ENCODE data around the gene CDC45.
A peak's percentile ranks its signal among the peaks of the same experiment; 100 is the strongest.
"Not testable (repeated sequence)": the region's sequence is repeated elsewhere in the genome, so short reads cannot be mapped to it uniquely, and the experiment has no call there.

CDC45 gene, protein sequence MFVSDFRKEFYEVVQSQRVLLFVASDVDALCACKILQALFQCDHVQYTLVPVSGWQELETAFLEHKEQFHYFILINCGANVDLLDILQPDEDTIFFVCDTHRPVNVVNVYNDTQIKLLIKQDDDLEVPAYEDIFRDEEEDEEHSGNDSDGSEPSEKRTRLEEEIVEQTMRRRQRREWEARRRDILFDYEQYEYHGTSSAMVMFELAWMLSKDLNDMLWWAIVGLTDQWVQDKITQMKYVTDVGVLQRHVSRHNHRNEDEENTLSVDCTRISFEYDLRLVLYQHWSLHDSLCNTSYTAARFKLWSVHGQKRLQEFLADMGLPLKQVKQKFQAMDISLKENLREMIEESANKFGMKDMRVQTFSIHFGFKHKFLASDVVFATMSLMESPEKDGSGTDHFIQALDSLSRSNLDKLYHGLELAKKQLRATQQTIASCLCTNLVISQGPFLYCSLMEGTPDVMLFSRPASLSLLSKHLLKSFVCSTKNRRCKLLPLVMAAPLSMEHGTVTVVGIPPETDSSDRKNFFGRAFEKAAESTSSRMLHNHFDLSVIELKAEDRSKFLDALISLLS

DNA sequence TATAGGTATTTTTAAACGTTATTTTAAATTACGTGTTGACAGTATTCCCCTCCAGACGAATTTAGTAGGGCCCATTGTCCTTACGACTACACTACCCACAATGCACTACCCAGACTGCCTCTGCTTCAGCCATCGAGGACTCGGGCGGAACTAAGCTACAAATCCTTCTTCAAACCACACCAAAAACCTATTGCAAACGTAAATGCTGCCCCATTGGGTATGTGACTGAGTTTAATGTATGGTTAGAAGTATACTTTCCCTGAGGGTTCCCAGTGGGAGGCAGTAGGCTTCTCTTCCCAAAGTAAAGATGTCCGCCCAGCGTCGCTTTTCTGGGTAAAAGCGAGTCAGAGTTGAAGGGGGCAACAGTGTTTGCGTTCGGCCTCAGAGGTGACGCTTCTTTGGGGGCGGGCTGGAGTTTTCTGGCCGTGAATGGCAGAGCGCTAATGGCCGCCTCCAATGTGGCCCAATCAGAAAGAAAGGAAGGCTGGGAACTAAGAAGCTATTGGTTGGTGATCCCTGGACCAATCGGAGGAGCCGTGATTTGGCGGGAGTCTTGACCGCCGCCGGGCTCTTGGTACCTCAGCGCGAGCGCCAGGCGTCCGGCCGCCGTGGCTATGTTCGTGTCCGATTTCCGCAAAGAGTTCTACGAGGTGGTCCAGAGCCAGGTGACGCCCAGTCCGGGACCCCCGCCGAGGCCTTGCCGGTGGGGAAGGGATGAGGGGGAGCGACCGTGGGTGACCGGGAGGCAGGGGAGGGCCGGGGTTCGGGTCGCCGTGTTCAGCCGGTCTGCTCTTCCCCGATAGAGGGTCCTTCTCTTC is at the start of gene CDC45:
Gene CDC45 (plus strand): TSS at position 566 of the 818 bp plus-strand sequence. CDS start 49 bp downstream, at position 615.
- intact Hi-C loops (cut with DNase I), result loop anchor here (5.0 kb wide), 1 partner anchor 47 kb away; the partner anchor contains the start of genes HIRA and MRPL40
- DNase-seq, result peak; percentile 90 to 99 (median 98)

DNA sequence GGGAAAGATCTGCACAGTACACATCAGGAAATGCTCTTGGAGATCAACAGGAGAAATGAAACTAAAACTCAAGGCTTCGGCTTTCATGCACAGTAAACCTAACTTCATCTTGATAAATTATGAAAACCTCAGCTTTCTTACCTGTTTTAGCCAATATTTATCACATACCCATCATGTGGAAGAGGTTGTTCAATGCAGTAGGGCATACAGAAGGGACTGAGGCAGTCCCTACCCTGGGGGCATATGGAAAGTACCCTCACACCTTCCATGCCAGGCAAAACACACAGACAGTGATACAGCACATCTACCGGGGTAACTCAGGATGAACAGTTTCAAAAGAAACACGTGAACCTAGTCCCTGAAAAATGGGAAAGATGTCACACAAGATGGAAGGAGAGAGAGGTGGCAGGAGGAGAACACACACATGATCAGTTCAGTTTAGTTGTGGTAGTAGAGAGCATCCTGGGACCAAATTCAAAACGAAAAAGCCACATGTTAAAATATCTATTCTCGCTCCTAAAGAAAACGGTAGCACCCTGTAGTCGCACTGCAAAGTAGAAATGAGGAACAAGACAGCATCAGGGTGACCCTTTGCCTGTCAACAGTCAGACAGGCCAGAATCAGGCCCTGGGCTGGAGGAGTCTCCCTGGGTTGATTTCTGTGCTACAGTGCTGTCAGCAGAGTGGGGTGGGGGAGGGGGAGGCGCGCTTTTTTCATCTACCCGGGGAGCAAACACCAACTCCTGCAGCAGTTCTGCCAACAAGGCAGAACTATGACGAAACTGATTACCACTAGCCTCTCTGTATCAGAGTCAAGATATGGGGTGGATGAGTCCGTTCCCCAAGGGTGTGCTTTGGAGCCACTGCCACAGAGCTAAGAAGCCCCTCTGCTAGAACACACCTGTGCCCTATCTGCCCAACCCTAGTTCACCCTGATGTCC is 49.5 kb upstream of the CDC45 start:
- intact Hi-C loops (cut with DNase I), result loop anchor here (5.0 kb wide), 2 partner anchors 47 to 253 kb away; partner anchors contain the start of genes CDC45, SLC25A1 and UFD1
- peak in 6 of 42 donors; percentile 8 to 55 (median 33) for DNase-seq

DNA sequence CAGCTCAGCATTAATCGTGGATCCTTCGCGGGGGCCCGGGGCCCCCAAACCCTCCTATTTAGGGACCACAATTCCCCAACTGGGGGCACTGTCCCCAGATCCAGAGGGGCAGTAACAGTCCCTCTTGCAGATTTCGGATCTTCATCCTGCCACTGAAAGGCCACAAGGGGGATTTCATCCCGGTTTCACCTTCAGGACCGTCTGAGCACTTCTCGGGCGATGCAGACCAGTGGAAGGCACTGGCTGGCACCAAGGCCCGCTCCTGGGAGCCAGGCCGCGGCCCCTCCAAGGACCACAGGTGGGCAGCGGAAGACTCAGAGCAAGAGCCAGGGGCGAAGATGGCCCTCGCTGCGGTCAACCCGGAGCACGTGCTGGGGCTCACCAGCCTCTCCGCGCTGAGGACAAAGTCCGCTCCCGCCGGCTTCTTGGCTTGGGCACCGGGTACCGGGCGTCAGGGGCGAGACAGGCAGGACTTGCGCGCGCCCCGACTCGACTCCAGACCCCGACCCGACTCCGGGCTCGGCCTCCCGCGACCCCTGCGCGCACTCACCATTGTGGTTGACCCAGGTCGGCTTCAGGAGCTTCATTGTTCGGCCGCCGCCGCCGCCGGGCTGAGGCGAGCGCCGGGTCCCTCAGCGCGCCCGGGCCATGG is 48.7 kb upstream of the CDC45 start:
- peak in 20 of 42 donors; percentile 14 to 61 (median 28) for DNase-seq
- intact Hi-C loops (cut with DNase I), result loop anchor here (5.0 kb wide), 2 partner anchors 46 to 254 kb away; partner anchors contain the start of genes CDC45, SLC25A1 and UFD1

DNA sequence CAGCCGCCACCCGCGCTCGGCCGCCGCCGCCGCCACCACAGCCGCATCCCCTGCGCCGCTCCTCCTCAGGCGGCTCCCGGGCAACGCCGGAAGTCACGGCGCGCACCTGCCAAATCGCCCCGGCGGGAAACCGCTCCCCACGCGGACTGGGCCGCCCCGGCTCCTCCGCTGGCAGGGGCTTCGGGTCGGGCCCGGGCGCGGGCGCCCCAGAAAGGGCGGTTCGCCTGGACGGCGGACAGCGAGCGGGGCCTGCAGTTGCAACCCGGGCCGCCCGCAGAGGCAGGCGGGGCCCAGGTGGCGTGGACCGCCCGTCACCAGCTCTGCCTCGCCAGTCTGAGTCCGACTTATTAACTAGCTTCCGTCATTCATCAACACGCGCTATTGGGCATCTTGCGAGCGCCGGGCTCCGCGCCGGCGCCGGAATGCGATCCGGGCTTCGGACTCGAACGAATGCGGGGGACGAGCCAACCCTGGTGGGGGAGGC is 48.0 kb upstream of the CDC45 start, which contains the start of gene HIRA:
Gene HIRA (minus strand): TSS at position 85 of the 484 bp plus-strand sequence. CDS start 257 bp downstream, outside the sequence.
- intact Hi-C loops (cut with DNase I), result loop anchor here (2.0 to 5.0 kb wide), 3 partner anchors 15 to 254 kb away; partner anchors contain the start of genes C22orf39, CDC45, SLC25A1 and UFD1
- DNase-seq, result peak; percentile 53 to 95 (median 88)

DNA sequence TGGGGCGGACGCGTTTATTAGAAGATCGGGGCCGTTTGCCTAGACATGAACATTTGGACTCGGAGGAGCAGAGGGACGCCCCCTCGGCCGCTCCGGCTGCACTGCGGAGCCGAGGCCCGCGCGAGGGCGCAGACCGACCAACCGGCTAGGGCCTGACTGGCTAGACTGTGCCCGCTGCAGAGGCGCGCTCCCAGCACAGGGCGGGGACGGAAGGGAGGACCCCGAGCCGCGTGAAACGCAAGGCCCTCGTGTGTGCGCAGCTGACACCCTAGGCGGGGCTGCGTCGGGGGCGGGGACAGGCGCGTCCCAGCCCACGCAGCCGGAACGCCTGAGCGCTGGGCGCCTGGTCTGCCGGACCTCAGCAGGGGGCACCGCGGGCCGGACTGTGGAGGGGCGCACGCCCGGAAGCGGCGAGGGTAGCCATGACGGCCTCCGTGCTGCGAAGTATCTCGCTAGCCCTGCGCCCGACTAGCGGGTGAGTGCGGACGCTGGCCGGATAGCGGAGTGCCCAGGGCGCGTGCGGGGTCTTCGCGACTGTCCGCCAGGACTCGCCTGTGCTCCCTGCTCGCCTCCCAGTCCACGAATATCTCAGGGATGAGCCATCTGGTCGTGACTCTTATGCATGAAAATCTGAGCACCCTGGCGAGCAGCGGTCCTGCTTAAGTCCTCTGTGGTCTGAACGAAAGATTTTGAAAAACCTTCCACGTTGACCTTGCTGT is 47.4 kb upstream of the CDC45 start, which contains the start of gene MRPL40:
Gene MRPL40 (plus strand): TSS at position 413 of the 719 bp plus-strand sequence. CDS start 10 bp downstream, at position 423.
- peak; percentile 82 to 97 (median 95) for DNase-seq
- intact Hi-C loops (cut with DNase I), result loop anchor here (2.0 to 5.0 kb wide), 3 partner anchors 15 to 255 kb away; partner anchors contain the start of genes C22orf39, CDC45, SLC25A1 and UFD1

DNA sequence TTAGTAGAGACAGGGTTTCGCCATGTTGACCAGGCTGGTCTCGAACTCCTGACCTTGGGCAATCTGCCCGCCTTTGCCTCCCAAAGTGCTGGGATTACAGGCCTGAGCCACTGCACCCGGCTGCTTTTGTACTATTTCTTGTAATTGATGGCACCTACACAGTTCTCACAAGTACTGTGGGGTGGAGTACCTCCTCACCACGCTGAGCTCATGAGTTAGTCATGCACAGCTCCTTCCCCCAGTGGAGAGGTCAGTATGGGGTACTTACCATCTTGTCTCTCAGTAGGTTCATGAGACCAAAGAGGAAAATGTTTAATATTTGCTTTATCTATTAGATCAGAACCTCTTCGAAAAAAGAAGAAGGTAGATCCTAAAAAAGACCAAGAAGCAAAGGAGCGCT is 45.3 kb upstream of the CDC45 start:
- intact Hi-C loops (cut with DNase I), result loop anchor here (5.0 kb wide), 2 partner anchors 43 to 257 kb away; partner anchors contain the start of genes CDC45, SLC25A1 and UFD1
- DNase-seq, result peak in 1 of 42 donors; percentile 15

DNA sequence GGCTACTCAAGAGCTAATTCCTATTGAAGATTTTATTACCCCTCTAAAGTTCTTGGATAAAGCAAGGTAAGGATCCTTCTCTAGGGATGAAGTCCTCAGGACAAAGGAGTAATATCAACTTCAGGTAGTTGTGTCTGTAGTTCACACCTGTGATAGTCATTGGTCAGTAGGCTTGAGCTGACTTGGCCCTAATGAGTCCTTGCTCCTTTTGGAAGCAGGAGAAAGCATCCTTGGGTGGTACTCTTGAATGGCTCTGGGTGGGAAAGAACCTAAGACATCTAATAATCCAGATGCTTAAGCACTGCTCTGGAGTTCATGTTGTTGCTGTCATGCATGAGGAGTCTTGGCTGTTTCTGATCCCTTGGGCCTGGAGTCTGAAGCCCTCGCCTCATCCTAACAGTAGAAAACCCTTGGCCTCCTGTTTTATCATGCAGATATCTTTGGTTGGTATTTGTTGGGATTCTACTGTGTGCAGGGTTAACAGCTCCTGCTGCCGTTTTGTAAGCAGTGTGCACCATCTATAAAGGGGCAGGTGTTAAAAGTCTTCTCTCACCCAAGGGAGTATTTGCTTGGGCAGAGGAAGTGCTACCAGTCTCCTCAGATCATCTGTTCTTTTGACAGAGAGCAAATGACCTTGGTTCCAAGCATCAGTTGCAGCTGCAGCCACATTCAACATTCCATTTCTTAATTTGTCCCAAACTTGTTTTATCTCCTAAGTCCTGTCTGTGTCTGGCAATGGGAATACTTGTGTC is 44.7 kb upstream of the CDC45 start:
- DNase-seq, result no peak
- intact Hi-C loops (cut with DNase I), result loop anchor here (5.0 kb wide), 2 partner anchors 42 to 258 kb away; partner anchors contain the start of genes CDC45, SLC25A1 and UFD1

DNA sequence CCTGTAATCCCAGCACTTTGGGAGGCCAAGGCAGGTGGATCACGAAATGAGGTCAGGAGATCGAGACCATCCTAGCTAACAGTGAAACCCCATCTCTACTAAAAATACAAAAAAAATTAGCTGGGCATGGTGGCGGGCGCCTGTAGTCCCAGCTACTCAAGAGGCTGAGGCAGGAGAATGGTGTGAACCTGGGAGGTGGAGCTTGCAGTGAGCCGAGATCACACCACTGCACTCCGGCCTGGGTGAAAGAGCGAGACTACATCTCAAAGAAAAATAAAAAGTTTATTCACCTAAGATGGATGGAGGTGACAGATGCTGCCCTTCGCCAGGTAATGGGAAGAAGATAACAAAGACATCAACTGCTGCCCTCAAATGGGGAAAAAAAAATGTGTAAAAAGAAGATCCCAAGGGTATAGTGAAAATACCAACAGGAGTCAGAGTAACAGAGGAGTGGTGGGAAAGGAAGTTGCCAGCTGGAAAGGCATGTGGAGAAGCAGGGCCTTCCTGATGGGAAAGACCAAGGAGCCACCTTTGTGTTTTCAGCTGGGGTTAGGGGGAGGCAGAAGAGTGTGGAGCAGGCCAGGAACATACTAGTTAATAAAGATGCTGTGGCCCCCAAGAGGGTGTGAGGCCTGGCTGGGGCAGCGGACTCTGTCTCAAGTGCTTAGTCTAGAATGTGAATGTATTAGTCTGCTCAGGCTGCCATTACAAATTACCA is 43.1 kb upstream of the CDC45 start:
- peak in 1 of 42 donors; percentile 18 for DNase-seq
- intact Hi-C loops (cut with DNase I), result not testable (repeated sequence)

DNA sequence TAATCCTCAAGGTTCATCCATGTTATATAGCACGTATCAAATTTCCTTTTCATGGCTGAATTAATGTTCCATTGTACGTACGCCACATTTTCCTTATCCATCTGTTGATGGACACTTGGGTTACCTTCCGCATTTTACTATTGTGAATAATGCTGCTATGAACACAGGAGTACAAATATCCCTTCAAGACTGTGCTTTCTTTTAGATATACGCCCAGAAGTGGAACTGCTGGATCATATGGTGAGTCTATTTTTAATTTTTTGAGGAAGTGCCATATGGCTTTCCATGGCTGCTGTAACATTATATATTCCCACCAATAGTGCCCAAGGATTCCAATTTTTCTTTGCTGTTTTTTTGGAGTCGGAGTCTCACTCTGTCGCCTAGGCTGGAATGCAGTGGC is 41.4 kb upstream of the CDC45 start:
- no peak for DNase-seq
- intact Hi-C loops (cut with DNase I), result no loop called here

DNA sequence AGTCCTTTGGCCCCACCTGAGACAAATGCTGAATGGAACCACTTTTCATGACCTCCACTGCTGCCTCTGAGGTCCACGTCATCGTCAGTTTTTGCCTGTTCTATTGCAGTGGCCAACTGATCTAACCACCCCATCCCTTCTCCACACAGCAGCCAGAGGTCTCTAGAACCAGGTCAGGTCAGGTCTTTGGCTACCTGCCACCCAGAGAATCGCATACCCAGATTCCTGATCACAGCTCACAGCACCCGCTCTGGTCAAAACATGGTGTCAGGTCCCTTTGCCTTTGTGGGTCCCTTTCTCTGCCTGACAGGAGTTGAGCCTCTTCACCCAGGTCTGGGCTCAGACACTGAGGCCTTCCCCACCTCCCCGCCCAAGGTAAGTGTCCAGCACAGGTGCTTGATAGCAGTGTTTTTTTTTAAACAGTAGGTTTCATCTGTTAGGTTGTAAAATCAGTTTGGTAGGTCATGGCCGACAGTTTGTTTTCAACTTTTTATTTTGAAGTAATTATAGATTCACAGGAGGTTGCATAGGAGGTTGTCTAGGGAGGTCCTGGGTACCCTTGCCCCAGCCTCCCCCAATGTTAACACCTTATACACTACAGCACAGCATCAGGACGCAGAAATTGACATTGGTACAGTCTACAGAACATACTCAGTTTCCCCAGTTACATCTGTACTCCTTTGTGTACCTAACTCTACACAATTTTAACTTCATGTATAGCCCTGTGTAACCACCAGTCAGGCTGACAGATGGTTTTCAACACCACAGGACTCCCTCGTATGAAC is 39.1 kb upstream of the CDC45 start:
- intact Hi-C loops (cut with DNase I), result loop anchor here (10.0 kb wide), 1 partner anchor 296 kb away; the partner anchor contains the start of gene ESS2
- DNase-seq, result peak in 1 of 42 donors; percentile 18

DNA sequence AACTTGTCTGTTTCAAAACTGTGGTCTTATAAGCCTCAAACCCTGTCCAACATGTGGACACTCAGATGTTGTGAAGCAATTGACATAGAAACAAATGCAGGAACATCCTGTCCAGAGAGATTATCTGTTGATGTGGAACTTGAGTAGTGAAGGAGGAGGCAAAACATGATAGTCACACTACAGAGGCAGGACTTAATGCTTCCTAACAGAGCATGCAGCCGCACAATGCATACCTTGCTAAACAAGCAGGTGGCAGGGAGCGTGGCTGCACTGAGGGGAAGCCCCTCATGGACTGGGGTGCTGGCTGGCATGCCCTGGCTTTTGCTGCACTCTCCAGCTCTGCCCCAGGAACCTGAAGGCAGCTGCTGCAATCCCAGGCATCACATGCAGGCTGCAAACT is 37.6 kb upstream of the CDC45 start:
- intact Hi-C loops (cut with DNase I), result loop anchor here (10.0 kb wide), 1 partner anchor 297 kb away; the partner anchor contains the start of gene ESS2
- peak in 1 of 42 donors; percentile 8 for DNase-seq

DNA sequence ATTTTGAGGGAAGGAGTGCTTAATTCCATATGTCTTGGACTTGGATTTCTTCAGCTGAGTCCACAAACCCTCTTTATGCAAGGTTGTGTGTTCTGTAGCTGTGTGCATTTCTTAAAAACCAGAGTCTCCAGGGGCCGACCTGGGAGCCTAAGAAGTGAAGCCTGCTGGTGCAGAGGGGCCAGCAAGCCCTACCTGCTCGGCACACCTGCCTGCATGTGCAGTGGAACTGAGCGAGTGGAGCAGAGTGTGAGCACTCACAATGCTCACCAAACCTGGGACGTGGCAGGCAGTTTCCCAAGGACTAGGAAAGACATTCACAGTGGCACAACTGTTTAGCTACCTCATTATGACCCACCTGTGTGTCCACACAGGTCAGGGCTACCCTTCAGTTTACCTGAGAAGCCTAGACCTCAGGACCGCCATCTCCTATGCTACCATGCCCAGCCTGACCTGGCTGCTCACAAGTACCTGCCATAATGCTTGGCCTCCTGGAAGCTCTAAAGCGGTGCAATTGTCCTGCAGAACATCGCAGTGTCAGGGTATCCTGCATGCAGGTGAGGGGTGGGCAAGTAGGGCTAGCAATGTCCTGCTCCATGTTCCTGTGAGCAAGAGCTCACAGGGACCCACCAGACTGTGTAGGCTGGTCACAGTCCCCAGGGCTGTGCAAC is 36.0 kb upstream of the CDC45 start:
- intact Hi-C loops (cut with DNase I), result loop anchor here (10.0 kb wide), 1 partner anchor 299 kb away; the partner anchor contains the start of gene ESS2
- DNase-seq, result peak in 1 of 42 donors; percentile 9

Measured in head of caudate nucleus (tissue), 42 donors.